Astrocyte of the hippocampus (primary cell): ENCODE data around the gene C16orf89.
"Not testable (repeated sequence)": the region's sequence is repeated elsewhere in the genome, so short reads cannot be mapped to it uniquely, and the experiment has no call there.

Source experiments
- DNase-seq: peaks from one replicate; pipeline ENCODE4 v3.0.0; 2011; ENCODE audit warnings: low read depth, low spot score

Gene C16orf89

GRCh38 chr16:5084099-5084731 is 18.5 kb upstream of the C16orf89 start:
- not testable (repeated sequence) for DNase-seq

DNA sequence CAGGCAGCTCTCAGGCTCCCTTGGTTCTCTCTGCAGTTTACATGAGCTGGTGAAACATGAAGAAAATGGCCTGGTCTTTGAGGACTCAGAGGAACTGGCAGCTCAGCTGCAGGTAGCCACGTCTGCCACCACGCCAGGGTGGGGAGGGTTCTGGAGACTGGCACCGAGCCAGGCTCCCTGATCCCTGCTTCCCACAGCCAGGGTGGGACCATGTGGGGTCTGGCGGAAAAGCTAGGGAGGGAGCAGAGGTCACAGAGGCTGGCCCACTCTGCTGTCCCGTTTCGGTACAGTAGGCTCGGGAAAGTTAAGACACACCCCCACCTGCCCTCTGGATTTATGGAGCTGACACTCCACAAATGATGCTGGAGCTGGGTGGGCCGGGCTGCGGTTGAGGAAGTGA is 17.9 kb upstream of the C16orf89 start:
- DNase-seq = not testable (repeated sequence)

DNA sequence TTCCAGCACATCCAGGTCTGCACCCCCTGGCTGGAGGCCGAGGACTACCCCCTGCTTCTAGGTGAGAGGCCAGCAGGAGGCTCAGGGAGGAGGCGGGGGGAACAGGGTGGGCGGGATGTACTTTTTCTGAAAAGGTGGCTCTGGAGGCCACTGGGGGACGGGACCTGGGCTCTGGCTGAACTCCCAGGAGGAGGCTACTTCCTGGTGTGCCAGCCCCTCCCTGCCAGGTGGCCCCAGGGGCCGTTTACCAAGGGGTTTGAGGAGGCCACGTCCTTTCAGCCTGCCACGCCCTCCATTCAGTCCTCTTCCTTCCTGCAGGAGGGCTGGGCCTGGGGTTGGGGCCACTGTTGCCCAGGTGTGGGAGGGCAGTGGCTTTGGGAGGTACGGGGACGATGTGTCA is 15.2 kb upstream of the C16orf89 start:
- not testable (repeated sequence) for DNase-seq

- DNase-seq = not testable (repeated sequence)
Observed at GRCh38 chr16:5080461-5080860, 14.7 kb upstream of the C16orf89 start.

DNA sequence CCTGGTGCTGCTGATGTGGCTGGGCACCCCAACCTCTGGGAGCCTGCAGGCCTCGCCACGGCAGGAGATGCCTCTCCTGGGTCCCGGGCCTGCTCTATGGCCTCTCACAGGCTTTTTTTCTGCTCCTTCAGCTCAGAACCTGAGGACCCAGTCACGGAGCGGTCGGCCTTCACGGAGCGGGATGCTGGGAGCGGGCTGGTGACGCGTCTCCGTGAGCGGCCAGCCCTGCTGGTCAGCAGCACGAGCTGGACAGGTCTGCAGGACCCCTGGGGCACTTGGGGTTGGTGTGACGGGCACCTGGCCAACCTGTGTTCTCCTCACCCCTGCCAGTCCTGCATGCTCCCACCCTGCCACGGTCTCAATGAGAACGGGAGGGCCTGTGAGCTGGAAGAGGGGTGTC is 12.9 kb upstream of the C16orf89 start:
- DNase-seq = no peak

- no peak for DNase-seq
Observed at GRCh38 chr16:5077304-5077703, 11.5 kb upstream of the C16orf89 start.

DNA sequence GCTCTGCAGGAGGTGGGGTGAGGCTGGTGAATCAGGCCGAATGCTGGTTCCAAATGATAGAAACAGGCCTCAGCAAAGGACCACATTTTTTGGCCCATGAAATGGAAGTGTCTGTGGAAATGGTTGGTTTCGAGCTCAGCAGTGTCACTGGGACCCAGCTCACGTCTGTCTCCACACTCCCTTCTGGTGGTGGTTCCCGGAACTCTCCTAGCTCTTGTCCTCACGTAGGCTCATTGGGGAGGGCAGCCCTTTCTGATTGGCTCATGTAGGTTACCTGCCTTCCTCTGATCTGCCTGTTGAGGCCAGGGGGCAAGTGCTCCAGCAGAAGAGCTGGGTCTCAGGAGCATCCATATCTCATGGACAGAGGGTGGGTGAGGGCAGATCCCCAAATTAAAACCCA is 9.9 kb upstream of the C16orf89 start:
- no peak for DNase-seq

DNA sequence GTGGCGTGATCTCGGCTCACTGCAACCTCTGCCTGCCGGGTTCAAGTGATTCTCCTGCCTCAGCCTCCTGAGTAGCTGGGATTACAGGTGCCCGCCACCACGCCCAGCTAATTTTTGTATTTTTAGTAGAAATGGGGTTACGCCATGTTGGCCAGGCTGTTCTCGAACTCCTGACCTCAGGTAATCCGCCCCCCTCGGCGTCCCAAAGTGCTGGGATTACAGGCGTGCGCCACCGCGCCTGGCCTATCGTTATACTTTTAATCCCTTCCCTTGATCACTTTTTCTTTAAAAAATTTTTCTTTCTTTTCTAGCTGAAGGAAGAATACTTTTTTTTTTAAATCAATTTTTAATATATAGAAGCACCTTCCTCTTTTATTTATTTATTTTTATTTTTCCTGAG is 8.0 kb upstream of the C16orf89 start:
- not testable (repeated sequence) for DNase-seq

- DNase-seq = no peak
Observed at GRCh38 chr16:5073279-5073629, 7.5 kb upstream of the C16orf89 start.

DNA sequence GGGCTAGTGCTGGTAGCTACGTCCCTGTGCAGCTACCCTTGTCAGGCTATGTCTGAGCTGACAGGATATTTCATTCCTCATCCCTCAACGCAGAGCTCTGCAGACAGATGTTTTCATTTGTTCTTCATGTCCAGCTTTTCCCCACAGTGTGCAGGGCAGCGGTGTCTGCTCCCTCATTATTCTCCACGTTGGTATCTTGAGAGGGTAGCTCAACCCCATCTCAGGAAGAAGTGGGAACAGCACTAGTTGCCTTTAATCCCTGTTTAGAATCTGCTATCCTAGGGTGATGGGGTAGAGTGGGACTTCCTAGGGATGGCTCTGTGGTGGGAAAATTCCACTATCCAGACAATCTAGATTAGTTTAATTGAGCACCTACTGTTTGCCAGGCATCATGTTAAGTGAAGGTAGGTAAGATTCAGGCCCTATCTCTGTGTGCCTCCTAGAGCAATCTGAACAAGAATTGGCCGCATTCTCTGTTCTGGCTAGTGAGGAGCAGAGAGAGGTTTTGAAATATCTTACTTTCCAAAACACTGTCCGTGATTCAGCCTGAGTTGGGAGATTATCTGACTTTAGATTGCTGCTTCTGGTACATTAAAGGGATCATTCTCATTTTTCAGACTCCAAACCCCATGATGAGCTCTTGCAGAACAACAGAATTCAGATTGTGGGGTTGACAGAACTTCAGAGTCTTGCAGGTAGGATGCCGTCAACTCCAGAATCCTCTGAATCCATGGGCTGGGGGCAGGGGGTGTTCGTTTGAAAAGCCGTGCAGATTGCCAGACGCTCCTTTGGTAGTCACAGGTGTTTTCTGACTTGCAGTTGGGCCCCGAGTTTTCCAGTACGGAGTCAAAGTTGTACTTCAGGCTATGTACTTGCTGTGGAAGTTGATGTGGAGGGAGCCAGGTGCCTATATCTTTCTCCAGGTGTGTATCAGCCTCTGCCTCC is 6.8 kb upstream of the C16orf89 start:
- DNase-seq = no peak

GRCh38 chr16:5071681-5072333 is 6.1 kb upstream of the C16orf89 start, which contains the start of gene ALG1:
Gene ALG1, plus strand, starts transcription at chr16:5071843. Its CDS starts 7 bp downstream, at chr16:5071850.
- peak; percentile 96 for DNase-seq

- no peak for DNase-seq
Observed at GRCh38 chr16:5071341-5071680, 5.6 kb upstream of the C16orf89 start.

DNA sequence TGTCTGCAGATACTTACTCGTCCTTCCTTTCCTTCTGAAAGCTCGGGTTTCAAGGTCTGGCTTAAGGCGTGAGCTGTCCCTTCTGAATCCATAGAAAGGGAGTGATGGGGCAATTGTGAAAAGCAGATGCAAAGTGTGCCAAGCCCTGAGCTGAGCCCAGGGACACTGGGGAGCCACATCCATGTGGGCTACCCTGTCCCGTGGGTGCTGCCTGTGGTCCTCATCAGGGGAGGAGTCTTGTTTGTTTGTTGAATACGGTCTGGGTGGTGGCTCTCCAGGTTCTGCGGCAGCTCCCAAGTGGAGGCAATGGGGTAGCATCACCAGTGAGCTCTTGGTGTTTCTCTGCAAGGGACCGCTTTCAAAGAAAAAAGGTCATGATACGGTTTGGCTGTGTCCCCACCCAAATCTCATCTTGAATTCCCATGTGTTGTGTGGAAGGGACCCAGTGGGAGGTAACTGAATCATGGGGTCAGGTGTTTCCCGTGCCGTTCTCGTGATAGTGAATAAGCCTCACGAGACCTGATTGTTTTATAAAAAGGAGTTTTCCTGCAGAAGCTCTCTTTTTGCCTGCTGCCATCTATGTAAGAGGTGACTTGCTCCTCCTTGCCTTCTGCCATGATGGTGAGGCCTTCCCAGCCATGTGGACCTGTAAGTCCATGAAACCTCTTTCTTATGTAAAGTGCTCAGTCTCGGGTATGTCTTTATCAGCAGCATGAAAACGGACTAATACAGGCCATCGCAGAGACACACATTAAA is 4.9 kb upstream of the C16orf89 start:
- no peak for DNase-seq

- DNase-seq = no peak
Observed at GRCh38 chr16:5069854-5070253, 4.1 kb upstream of the C16orf89 start.

DNA sequence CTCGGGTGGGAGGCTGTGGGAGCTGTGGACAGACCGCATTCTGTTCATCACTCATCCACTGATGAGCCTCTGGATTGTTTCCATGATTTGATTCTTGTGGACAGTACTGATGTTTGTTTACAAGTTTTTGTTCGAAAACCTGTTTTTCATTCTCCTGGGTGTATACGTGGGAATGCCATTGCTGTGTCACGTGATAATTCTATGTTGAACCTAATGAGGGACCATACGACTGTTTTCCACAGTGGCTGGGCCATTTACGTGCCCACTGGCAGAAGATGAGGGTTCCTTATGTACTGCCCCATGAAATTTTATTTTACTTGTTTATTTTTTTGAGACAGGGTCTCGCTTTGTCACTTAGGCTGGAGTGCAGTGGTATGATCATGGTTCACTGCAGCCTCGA is 3.3 kb upstream of the C16orf89 start:
- no peak for DNase-seq

DNA sequence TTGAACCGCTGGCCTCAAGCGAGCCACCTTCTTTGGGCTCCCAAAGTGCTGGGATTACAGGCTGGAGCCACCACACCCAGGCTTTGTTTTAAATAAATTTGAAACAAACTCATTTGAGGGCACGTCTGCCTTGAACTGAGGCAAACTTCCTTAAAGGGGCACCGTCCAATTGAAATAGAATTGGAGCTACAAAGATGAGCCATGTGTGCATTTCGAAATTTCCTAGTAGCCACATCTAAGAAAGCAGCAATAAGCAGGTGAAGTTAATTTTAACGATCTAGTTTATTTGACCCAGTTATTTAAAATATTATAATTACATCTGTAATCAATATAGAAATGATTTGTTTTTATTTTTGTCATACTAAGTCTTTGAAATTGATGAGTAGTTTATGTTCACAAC is 755 bp upstream of the C16orf89 start:
- DNase-seq = no peak

- DNase-seq = no peak
Observed at GRCh38 chr16:5065326-5065725, 430 bp downstream of the C16orf89 start.

GRCh38 chr16:5064915-5065314 is 841 bp downstream of the C16orf89 start:
- DNase-seq = no peak

- DNase-seq = no peak
Observed at GRCh38 chr16:5062790-5063765, 2.7 kb downstream of the C16orf89 start.

- no peak for DNase-seq
Observed at GRCh38 chr16:5062051-5062450, 3.7 kb downstream of the C16orf89 start.
